GM19324 (cell line): ENCODE measurements around the gene DOHH.

Experiments
- ATAC-seq: cut with Tn5 transposase; IDR thresholded peaks from one replicate; pipeline ENCODE4 v1.9.1; 2021; ENCODE audit warnings: mild to moderate bottlenecking, moderate library complexity; ENCODE audit not compliant: unreplicated experiment, low FRiP score

The DOHH gene, protein sequence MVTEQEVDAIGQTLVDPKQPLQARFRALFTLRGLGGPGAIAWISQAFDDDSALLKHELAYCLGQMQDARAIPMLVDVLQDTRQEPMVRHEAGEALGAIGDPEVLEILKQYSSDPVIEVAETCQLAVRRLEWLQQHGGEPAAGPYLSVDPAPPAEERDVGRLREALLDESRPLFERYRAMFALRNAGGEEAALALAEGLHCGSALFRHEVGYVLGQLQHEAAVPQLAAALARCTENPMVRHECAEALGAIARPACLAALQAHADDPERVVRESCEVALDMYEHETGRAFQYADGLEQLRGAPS

DNA sequence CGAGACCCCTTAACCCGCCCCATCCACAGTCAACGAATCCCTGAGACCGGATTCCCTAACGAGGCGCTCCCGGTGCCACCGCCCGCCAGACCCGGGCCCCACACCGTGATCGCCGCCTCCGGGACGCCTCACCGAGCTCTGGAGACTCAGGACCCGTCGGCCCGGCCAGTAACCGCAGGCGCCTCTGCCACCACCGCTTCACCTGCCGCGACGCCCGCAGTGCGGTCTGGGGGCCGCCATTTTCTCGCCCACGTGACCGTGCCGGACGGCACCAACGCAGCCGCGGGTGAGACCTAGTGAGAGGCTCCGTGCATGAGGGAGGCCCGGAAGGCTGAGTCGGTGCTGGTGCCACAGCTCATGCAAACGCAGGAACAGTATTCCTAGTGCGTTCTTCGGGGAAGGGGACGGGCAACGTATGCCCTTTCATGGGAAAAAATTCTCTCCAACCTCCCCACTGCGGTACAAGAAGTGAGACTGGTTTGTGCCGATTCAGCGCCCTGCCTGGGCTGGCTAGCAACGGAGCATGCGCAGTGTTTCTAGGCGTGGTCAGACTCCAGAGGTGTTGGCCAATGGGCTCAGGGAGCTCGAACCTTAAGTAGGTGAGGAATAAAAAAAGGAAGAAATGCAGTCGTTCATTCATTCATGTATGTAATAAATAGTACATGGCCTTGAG lies at the start of gene DOHH:
TSS of gene DOHH (minus strand) at position 246 of the 673 bp plus-strand sequence. CDS start 3,860 bp downstream, outside the sequence.
- peak; percentile 89 for ATAC-seq

- no peak for ATAC-seq
Measured at GRCh38 chr19:3549816-3550215, 49.3 kb upstream of the DOHH start.

GRCh38 chr19:3548606-3549005 lies 48.1 kb upstream of the DOHH start:
- no peak for ATAC-seq

DNA sequence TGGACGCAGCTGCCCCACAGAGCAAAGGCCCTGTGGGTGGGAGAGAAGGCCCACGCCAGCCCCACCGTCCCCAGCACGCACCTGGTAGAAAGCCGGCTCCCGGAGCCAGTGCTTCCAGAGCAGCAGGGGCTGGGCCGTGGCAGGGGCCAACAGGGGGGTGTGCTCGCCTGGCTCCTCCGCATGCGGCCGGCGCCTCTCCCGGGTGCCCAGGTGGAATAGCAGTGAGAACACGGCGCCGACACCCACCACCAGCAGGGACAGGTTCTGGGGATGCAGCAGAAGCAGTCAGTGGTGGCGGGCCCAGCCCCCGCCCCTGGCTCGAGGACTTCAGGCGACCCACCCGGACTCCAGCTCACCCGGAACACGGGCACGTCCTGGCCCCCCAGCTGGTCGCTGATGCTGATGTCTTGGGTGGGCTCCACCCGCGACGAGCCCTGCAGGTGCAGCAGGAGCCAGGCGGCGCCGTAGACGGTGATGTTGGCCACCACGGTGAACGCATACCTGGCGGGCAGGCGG lies 47.4 kb upstream of the DOHH start:
- ATAC-seq = no peak

- no peak for ATAC-seq
Measured at GRCh38 chr19:3547301-3547731, 46.8 kb upstream of the DOHH start.

DNA sequence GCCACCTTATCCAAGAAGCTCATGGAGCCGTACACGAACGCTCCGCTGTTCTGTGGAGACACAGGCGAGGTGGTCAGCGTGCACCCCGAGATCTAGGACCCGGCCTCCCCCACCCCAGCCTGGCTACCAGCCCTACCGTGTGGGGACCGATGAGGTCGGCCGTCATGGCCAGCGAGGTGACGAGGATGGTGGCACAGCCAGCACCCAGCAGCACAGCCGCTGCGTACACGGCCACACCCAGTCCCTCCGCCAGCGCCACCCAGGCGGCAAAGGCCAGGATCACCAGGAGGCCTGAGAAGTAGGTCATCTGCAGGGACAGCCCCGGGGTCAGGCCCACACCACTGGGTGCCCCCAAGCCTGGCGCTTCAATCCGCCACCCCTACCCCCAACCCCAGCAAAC lies 45.6 kb upstream of the DOHH start:
- ATAC-seq = no peak

- ATAC-seq = no peak
Measured at GRCh38 chr19:3545669-3546034, 45.2 kb upstream of the DOHH start.

- ATAC-seq = no peak
Measured at GRCh38 chr19:3544742-3545668, 44.5 kb upstream of the DOHH start.

GRCh38 chr19:3544058-3544376 lies 43.5 kb upstream of the DOHH start:
- no peak for ATAC-seq

- no peak for ATAC-seq
Measured at GRCh38 chr19:3543150-3544057, 42.9 kb upstream of the DOHH start.

- ATAC-seq = no peak
Measured at GRCh38 chr19:3539756-3540118, 39.3 kb upstream of the DOHH start.

DNA sequence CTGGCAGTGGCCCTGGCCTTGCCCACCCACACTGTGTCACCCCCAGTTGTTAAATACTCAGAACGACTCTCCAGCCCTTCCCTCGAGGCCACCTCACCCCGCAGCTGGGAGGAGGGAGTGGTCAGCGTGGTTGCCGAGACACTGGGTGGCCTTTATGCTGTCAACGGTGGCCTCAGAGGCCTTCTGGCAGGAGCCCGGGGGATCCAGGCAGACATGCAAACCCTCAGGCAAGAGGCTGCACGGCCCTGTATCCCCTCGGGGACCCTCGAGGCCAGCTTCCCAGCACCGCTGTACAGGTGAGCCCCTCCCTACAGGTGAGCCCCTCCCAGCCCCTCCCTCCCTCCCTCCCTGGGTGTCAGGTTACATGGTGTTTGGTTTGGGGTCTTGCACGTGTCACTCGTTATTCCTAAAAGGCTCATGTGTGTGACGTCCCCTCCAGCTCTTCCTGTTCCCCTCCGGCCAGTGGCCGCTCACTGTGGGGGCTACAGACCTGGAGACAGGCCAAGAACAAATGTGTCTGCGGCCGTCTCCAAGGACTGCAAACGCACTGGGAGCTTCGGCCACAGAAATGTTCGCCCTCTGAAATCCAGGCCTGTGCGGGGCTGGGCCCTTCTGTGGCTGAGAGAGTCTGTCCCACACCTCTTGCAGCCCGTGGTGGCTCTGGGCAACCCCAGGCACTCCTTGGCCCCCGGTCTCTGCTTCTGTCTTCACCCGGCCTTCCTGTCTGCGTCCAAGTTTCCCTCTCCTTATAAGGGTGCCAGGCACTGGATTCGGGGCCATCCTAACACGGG lies 38.7 kb upstream of the DOHH start, which contains the start of gene TEKTIP1:
TSS of gene TEKTIP1 (plus strand) at position 210 of the 791 bp plus-strand sequence. CDS start at position 214, 4 bp downstream.
- ATAC-seq = no peak

DNA sequence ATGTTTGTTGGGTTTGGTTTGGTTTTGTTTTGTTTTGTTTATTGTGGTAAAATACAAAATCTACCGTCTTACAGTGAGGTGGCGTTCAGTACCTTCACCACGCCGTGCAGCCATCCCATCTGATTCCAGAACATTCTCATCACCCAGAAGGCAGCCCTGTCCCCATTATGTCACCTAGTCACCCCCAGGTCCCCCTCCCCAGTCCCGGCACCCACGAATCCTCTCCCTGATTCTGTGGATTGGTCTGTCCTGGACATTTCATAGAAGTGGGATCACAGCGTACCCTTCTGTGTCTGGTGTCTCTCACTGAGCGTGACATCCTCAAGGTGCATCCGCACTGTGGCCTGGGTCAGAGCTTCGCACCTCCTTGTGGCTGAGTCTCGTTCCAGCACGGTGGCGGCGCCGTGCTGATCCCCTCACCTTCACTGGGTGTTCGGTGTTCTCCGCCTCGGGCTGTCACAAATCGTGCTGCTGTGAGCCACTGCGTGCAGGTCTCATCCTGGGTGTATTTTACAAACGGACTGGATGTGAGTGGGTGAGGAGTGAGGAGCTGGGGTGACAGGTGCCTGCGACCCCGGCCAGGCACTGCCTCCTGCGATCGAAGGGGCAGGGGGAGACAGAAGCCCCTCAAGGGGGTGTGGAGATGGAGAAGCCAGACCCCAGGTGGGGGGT lies 37.9 kb upstream of the DOHH start:
- no peak for ATAC-seq

GRCh38 chr19:3537438-3538240 lies 37.2 kb upstream of the DOHH start:
- ATAC-seq = no peak

DNA sequence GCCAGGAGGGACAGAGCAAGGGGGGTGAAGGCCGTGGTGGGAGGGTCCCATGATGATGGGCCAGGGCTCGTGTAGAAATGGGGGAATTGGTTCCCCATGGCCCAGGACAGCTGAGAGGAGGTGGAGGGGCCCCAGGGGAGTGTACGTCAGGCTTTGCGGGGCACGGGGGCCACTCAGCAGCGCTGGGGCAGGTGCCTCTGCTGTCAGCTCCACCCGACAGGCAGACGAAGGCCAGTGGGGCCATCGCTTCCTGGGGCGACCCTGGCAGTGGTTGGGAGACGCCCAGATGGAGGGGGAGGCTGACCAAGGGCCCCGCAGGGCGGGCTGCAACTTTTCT lies 36.6 kb upstream of the DOHH start:
- ATAC-seq = no peak

GRCh38 chr19:3536429-3537100 lies 36.1 kb upstream of the DOHH start:
- ATAC-seq = no peak

DNA sequence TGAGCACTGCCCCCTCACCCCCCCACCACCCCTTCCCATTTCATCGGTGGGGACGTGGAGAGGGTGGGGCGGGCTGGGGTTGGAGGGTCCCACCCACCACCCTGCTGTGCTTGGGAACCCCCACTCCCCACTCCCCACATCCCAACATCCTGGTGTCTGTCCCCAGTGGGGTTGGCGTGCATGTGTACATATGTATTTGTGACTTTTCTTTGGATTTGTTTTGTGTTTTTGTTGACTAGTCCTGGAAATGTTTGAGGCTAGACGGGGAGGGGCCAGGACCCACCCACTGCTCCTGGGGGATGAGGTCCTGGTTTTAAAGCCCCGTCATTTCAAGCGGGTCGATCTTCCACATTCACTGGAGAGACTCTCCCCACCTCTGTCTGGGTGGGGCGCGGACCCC lies 35.5 kb upstream of the DOHH start:
- ATAC-seq = no peak
